ENCODE data around the gene TNFAIP6. TPM values are rescaled to one million over a fixed set of nuclear protein-coding genes. Genes with fewer than 3 reads are reported as not detected.
"Not testable (repeated sequence)": the region's sequence is repeated elsewhere in the genome, so short reads cannot be mapped to it uniquely, and the experiment has no call there.

TNFAIP6 gene
- polyA plus RNA-seq, 3 donors, result 0.93 to 2.3 (median 0.93) TPM

- DNase-seq (ENCODE audit: extremely low read depth in 1 of 11, low read depth in 9 of 11, low spot score in 4 of 11), result no peak
Observed at GRCh38 chr2:151403914-151404313, 46.5 kb downstream of the TNFAIP6 start.

GRCh38 chr2:151405376-151405775, 48.0 kb downstream of the TNFAIP6 start:
- DNase-seq (ENCODE audit: extremely low read depth in 1 of 11, low read depth in 9 of 11, low spot score in 4 of 11), result no peak

- no peak for DNase-seq (ENCODE audit: extremely low read depth in 1 of 11, low read depth in 9 of 11, low spot score in 4 of 11)
Observed at GRCh38 chr2:151407281-151407680, 49.9 kb downstream of the TNFAIP6 start.

- no peak for DNase-seq (ENCODE audit: extremely low read depth in 1 of 11, low read depth in 9 of 11, low spot score in 4 of 11)
Observed at GRCh38 chr2:151408788-151409600, 51.6 kb downstream of the TNFAIP6 start.

GRCh38 chr2:151409601-151410484, 52.5 kb downstream of the TNFAIP6 start, which contains the start of gene RIF1:
TSS of gene RIF1 (plus strand) at chr2:151409902. CDS start at chr2:151410424, 522 bp downstream.
- DNase-seq (ENCODE audit: extremely low read depth in 1 of 11, low read depth in 9 of 11, low spot score in 4 of 11), result peak; percentile 64 to 89 (median 86)

- peak in 9 of 11 donors; percentile 15 to 28 (median 18) for DNase-seq (ENCODE audit: extremely low read depth in 1 of 11, low read depth in 9 of 11, low spot score in 4 of 11)
Observed at GRCh38 chr2:151410485-151410834, 53.1 kb downstream of the TNFAIP6 start.

- no peak for DNase-seq (ENCODE audit: extremely low read depth in 1 of 11, low read depth in 9 of 11, low spot score in 4 of 11)
Observed at GRCh38 chr2:151417650-151418049, 60.3 kb downstream of the TNFAIP6 start.

- not testable (repeated sequence) for DNase-seq (ENCODE audit: extremely low read depth in 1 of 11, low read depth in 9 of 11, low spot score in 4 of 11)
Observed at GRCh38 chr2:151421681-151422080, 64.3 kb downstream of the TNFAIP6 start.

GRCh38 chr2:151422917-151423439, 65.6 kb downstream of the TNFAIP6 start:
- no peak for DNase-seq (ENCODE audit: extremely low read depth in 1 of 11, low read depth in 9 of 11, low spot score in 4 of 11)

GRCh38 chr2:151423760-151424159, 66.4 kb downstream of the TNFAIP6 start:
- DNase-seq (ENCODE audit: extremely low read depth in 1 of 11, low read depth in 9 of 11, low spot score in 4 of 11), result no peak

Other genes with a start within 250 kb of the TNFAIP6 start
- gene RBM43, start 95.7 kb upstream of the TNFAIP6 start, polyA plus RNA-seq (ENCODE audit: insufficient read length in 3 of 3), result 10 to 100 TPM; 11.8 to 16.4 (median 12.9) TPM
- gene NMI, start 67.9 kb upstream of the TNFAIP6 start, polyA plus RNA-seq (ENCODE audit: insufficient read length in 3 of 3), result 10 to 100 TPM in 1 of 3 donors, 1 to 10 TPM in 2; 8.6 to 11.5 (median 9.9) TPM
- 10 to 100 TPM; 37.7 to 47.6 (median 40.8) TPM for gene RIF1, start 52.3 kb downstream of the TNFAIP6 start, polyA plus RNA-seq (ENCODE audit: insufficient read length in 3 of 3)

Measured in renal cortex interstitium (tissue), 11 donors.